GM21381 (cell line): ENCODE data around the gene PIM1.
"Not testable (repeated sequence)": the region's sequence is repeated elsewhere in the genome, so short reads cannot be mapped to it uniquely, and the experiment has no call there.

ENCODE experiments used
- ATAC-seq: cut with Tn5 transposase; IDR thresholded peaks from one replicate; pipeline ENCODE4 v1.9.1; 2021; ENCODE audit warnings: mild to moderate bottlenecking, moderate library complexity; ENCODE audit not compliant: unreplicated experiment

Gene PIM1

DNA sequence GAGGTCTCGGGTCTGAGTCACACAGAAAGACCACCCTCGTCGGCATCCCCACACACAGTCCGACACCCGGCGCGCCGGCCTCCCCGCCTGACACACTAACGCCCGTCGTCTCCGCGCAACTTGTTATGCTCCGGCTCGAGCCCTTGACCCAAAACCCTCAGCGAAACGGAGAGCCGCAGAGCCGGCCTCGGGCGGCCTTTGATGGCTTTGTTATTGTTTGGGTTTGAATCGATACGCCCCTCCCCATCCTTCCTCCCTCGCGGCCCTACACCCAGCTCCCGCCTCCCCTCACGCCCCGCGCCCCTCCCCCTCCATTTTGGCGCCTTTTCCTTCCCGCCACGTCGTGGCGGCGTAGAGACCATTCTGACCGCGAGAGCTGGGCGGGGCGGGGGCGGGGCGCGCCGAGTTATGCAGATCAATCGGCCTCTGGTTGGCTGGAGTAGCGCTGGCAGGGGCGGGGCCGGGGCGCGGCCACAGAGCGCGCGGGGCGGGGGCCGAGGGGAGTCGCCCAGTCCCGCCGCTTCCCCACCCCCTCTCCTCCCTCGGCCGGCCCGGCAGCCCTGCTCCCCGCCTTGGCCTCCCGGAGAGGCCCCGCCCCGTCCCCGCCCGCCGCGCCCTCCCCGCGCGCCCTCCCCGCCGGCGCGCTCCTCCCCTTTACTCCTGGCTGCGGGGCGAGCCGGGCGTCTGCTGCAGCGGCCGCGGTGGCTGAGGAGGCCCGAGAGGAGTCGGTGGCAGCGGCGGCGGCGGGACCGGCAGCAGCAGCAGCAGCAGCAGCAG lies at the start of gene PIM1:
Gene PIM1 (plus strand): TSS at position 657 of the 777 bp plus-strand sequence. CDS start 424 bp downstream, outside the sequence.
- ATAC-seq: peak; percentile 70

GRCh38 chr6:37121556-37121955 lies 48.4 kb upstream of the PIM1 start:
- no peak for ATAC-seq

DNA sequence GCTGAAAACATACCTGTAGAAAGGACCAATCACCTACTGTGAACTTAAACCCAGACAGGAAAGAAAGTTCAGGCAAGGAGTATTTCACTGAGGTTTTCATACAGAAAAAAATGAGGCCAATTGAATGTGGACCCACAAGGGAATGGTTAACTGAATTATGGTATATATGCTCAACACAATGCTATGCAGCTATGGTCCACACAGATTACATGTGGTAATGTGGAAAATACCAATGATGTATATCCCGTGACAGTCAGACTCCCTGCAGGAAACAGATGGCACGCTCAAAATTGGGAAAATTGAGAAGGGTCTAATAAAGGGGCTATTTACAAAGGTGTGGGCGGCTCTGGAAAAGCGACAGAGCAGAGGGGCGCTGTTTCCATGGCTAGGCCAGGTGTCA lies 47.1 kb upstream of the PIM1 start:
- no peak for ATAC-seq

- no peak for ATAC-seq
These were observed 45.8 kb upstream of the PIM1 start for GRCh38 chr6:37123957-37124729.

DNA sequence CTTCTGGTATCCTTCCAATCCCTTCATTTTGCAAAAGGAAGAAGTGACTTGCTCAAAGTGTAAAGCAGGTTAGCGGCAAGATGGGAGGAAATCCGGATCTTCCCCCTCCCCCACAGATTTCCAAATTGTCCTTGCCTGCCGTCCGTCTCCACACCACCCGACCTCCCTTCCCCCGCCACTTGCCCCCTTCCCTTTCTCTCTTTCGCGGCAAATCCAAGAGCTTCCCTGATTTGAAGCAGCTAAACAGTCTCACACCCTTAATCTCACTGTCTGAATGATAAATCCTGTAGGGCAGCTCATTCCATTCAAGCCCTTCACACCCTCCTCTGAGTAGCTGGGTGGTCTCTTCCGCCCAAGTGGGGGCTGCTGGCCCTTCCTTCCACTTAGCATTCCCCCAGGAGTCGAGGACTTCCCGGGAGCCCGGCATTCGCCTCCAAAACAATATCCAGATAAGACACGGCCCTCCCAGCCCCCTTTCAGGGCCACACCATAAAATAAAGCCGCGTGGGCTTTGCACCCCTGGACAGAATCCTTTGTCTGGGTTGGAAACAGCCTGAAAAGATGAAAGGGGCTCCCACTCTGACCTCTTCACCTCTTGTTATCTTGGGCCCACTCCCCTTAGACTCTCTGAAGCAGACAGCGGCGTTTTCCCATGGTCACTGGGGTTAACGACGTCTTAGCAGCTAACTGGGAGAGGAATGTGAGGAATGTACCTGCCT lies 44.0 kb upstream of the PIM1 start:
- ATAC-seq: no peak

- ATAC-seq: no peak
These were observed 43.4 kb upstream of the PIM1 start for GRCh38 chr6:37126493-37126958.

- no peak for ATAC-seq
These were observed 42.9 kb upstream of the PIM1 start for GRCh38 chr6:37126961-37127616.

DNA sequence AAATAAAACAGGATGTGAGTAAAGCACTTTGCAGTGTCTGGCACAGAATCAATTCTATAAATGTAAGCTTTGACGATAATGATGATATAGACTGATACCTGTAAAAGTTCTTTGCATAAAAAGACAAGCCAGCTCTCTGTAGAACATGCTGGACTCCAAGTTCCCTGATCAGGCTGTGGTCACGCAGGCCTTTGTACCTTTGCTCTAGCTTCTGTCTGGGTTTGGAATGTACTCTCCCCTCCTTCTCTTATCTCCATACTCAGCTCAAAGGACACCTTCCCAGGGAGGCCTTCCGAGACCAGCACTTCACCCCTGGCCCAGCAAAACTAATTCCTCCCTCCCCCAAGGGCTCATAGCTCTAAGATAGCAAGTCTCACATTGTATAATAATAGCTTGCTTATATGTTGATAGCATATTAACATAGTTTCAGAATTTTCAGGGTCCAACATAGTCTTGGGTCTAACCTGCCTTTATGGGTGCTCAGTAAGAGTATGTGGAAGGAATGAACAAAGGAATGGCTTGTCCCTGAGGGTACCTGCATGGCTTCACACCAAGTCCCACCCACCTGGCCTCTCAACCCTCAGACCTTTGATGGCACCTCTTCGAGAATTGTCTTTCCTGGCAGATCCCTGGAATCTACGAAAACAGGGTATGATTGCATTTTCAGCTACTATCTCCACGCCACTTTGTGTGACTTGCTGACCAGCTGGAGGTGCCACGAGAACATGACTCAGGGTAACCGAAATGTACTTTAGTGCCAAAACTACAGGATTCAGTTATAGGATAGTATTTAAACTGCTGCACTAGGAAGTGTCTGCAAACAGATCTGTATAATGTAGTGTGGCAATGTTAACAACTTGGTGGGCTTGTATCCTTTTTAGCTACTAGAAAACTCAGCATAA lies 41.7 kb upstream of the PIM1 start:
- ATAC-seq: no peak

- not testable (repeated sequence) for ATAC-seq
These were observed 41.0 kb upstream of the PIM1 start for GRCh38 chr6:37128863-37129443.

DNA sequence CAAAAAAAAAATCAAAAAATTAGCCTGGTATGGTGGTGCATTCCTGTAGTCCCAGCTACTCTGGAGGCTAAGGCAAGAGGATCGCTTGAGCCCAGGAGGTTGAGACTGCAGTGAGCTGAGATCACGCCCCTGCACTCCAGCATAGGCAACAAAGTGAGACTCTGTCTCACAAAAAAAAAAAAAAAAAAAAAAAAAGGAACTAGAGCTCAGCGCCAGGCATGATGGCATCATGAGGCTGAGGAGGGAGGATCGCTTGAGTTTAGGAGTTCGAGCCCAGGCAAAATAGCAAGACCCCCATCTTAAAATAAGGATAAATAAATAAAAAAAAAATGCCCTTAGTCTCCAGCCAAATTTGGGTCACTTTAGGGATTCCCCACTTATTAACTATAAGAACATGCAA lies 40.4 kb upstream of the PIM1 start:
- ATAC-seq: no peak

GRCh38 chr6:37130704-37131103 lies 39.2 kb upstream of the PIM1 start:
- ATAC-seq: no peak

GRCh38 chr6:37131104-37131959 lies 38.6 kb upstream of the PIM1 start:
- ATAC-seq: no peak

GRCh38 chr6:37131960-37132253 lies 38.0 kb upstream of the PIM1 start:
- no peak for ATAC-seq

DNA sequence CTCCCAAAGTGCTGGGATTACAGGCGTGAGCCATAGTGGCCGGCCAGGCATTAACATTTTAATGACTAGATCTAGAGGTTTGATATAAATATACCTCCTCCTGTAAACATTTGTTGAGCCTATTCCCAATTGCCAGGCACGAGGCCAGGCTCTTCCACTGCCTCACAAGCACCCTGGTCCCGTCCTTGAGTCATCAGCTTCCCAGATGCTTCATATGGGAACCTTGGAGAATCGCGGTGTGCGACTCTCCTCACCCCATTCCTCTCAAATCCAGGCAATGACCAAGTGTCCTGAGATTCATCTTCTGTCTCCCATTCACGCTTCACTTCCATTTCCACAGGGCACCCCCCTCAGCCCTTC lies 35.9 kb upstream of the PIM1 start:
- ATAC-seq: no peak

DNA sequence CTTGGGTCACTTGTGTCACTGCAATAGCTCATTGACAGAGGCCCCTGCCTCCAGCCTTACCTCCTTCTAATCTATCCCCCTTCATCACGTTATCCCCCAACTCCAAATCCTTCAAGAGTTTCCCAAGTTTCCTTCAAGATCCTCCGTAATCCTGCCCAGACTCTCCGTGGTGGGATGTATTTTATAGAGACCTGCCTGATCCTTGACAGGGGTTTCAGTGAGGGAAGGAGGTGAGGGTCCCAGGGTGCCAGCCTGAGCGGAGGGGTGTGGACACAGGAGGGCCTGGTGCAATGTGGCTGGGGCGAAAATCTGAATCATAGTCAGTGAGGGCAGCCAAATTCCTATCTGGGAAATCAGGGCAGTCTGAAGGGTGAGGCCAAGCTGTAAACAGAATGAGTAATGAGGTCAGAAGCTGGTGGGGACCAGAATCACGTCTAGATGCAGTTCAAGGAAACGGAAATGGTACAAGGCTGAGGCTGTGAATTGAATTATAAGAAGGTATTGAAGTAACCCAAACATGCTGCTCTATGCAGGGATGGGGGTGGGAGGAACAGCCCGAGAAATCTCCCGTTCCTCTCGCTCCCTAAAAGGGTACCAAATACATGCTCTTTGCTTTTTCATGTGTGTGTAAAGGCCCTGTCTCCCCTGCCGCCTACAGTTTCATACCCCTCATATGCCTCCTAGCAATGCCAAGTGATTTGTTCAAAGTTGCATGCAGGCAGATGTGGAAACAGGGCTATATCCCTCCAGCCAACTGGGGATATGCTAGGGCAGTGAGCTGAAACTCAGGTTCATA lies 35.4 kb upstream of the PIM1 start:
- no peak for ATAC-seq

GRCh38 chr6:37135835-37136694 lies 33.9 kb upstream of the PIM1 start:
- no peak for ATAC-seq

- peak; percentile 16 for ATAC-seq
These were observed 33.1 kb upstream of the PIM1 start for GRCh38 chr6:37136821-37137200.
